K562 (cell line): ENCODE measurements around the gene CIB1. TPM values are rescaled to one million over a fixed set of nuclear protein-coding genes. Genes with fewer than 3 reads are reported as not detected.
A peak's percentile ranks its signal among the peaks of the same experiment; 100 is the strongest.

Experiments
- ATAC-seq: fragments of 200-7000 bp; cut with Tn5 transposase; 3 replicates; pipeline ENCODE4 v1.9.1; 2020; ENCODE audit warnings: moderate library complexity
- BruUV-seq: library from RNA; stranded (reverse); fragments of 400-500 nt; replicated peaks from 2 replicates; lab custom pipeline; 2021; lab: Mats Ljungman, UMichigan
- CTCF ChIA-PET: fragments of 300-600 bp; formaldehyde crosslinking; extraction: SDS; loops from one replicate; lab custom pipeline; 2021; ENCODE audit warnings: low intra/inter-chr PET ratio; lab: Yijun Ruan, JAX
- POLR2A ChIA-PET: fragments of 300-600, 350-650 bp; sonication (Branson Sonifier 250); formaldehyde crosslinking; extraction: SDS; loops from one replicate; lab custom pipeline; 2021; ENCODE audit warnings: antibody characterized with exemption, inconsistent platforms; lab: Yijun Ruan, JAX
- DNase-seq, 4 experiments: peaks; one replicate each; pipeline versions ENCODE4 v3.0.0 to v3.0.0-alpha.2; 2011 to 2018; ENCODE audit warnings: low spot score in 3 of 4, mixed read lengths in 3 of 4; ENCODE audit errors: extremely low read depth in 1 of 4
- FAIRE-seq: peaks from 2 replicates; lab custom pipeline; 2011; peaks lifted over from hg19 to GRCh38; lab: Jason Lieb, UNC
- H2AFZ ChIP-seq: 2 replicates; pipeline ENCODE4 v1.6.0; 2011; ENCODE audit warnings: low read depth, low read length, control low read depth, inconsistent platforms
- H3K27ac ChIP-seq: fragments of 200-600 bp; 3 replicates; pipeline ENCODE4 v1.8.0; 2011; ENCODE audit warnings: low read depth, mild to moderate bottlenecking, control low read depth, inconsistent platforms, low read length, moderate library complexity, mixed read lengths; ENCODE audit errors: extremely low read depth
- H3K27me3 ChIP-seq, 2 experiments: fragments of 300-600 bp in 1 of 2; 2 replicates in 1 of 2; 3 replicates in 1 of 2; pipeline versions ENCODE4 v1.6.0 to v1.8.0; 2011; ENCODE audit warnings: inconsistent platforms in 2 of 2, low read length in 2 of 2, mild to moderate bottlenecking in 1 of 2, mixed read lengths in 1 of 2, moderate library complexity in 1 of 2; ENCODE audit not compliant: control insufficient read depth in 2 of 2, insufficient read depth in 2 of 2
- H3K36me3 ChIP-seq: fragments of 300-600 bp; 3 replicates; pipeline ENCODE4 v1.8.0; 2011; ENCODE audit warnings: mild to moderate bottlenecking, low read length, inconsistent platforms; ENCODE audit not compliant: control insufficient read depth, insufficient read depth
- H3K4me1 ChIP-seq, 2 experiments: fragments of 200-600 bp in 1 of 2; replicated peaks in 1 of 2; 2 replicates in 1 of 2; 3 replicates in 1 of 2; pipeline versions ENCODE4 v1.5.1 to v1.8.0; 2011; ENCODE audit warnings: inconsistent platforms in 2 of 2, low read length in 2 of 2, mild to moderate bottlenecking in 1 of 2, mixed read lengths in 1 of 2, moderate library complexity in 1 of 2; ENCODE audit not compliant: control insufficient read depth in 2 of 2, insufficient read depth in 2 of 2
- H3K4me2 ChIP-seq: 2 replicates; pipeline ENCODE4 v1.6.1; 2011; ENCODE audit warnings: low read length, control low read depth, inconsistent platforms, mixed read lengths; ENCODE audit not compliant: insufficient read depth
- H3K4me3 ChIP-seq: fragments of 200-600 bp; sonication (generic), shearing (Covaris generic); 2 replicates; pipeline ENCODE4 v1.5.1; 2016; ENCODE audit warnings: control low read depth, inconsistent platforms
- H3K79me2 ChIP-seq: fragments of 200-600 bp; 3 replicates; pipeline ENCODE4 v1.8.0; 2011; ENCODE audit warnings: low read length, inconsistent platforms; ENCODE audit not compliant: control insufficient read depth, insufficient read depth
- H3K9ac ChIP-seq, 2 experiments: 2 replicates each; pipeline versions ENCODE4 v1.6.0 to v1.6.1; 2011; ENCODE audit warnings: low read depth in 2 of 2, low read length in 2 of 2, control low read depth in 1 of 2, inconsistent platforms in 1 of 2, mild to moderate bottlenecking in 1 of 2, mixed read lengths in 1 of 2; ENCODE audit not compliant: insufficient read depth in 1 of 2
- H3K9me1 ChIP-seq: one replicate; pipeline ENCODE4 v1.6.0; 2011; ENCODE audit warnings: inconsistent platforms, mild to moderate bottlenecking, low read length, moderate library complexity; ENCODE audit not compliant: control insufficient read depth, insufficient read depth
- H3K9me3 ChIP-seq: replicated peaks from 2 replicates; pipeline ENCODE4 v1.5.1; 2011; ENCODE audit warnings: low read depth, low read length, inconsistent platforms; ENCODE audit not compliant: control insufficient read depth, insufficient read depth
- H4K20me1 ChIP-seq: replicated peaks from 2 replicates; pipeline ENCODE4 v1.6.1; 2011; ENCODE audit warnings: low read length, inconsistent platforms, mixed read lengths; ENCODE audit not compliant: control insufficient read depth, insufficient read depth
- POLR2G ChIP-seq: fragments of 200-400 bp; formaldehyde crosslinking; IDR thresholded peaks from 2 replicates; pipeline ENCODE4 v1.6.1; 2017; ENCODE audit warnings: low read depth, mild to moderate bottlenecking, antibody characterized with exemption, low read length, moderate library complexity
- RUNX1 ChIP-seq: sonication (generic); IDR thresholded peaks from 2 replicates; pipeline ENCODE4 v1.6.1; 2016; ENCODE audit warnings: antibody characterized with exemption, low read depth
- SIX5 ChIP-seq, 2 experiments: IDR thresholded peaks; 2 replicates each; pipeline ENCODE4 v1.6.1; 2011; ENCODE audit warnings: low read length in 2 of 2, borderline replicate concordance in 1 of 2, low read depth in 1 of 2, mild to moderate bottlenecking in 1 of 2, moderate library complexity in 1 of 2; ENCODE audit not compliant: insufficient read depth in 1 of 2
- TSC22D4 ChIP-seq: fragments of 450-650 bp; IDR thresholded peaks from 2 replicates; pipeline ENCODE4 v1.6.1; 2016; ENCODE audit warnings: missing genetic modification characterization, missing biosample characterization, control low read depth
- ZNF239 ChIP-seq: fragments of 250-450 bp; sonication (Bioruptor Pico); IDR thresholded peaks from 2 replicates; pipeline ENCODE4 v1.4.0; 2020; ENCODE audit warnings: mild to moderate bottlenecking
- ZNF274 ChIP-seq: IDR thresholded peaks from 2 replicates; pipeline ENCODE4 v1.6.1; 2011; ENCODE audit warnings: low read depth, mild to moderate bottlenecking, low read length, moderate library complexity, borderline replicate concordance
- ZSCAN32 ChIP-seq: fragments of 450-650 bp; formaldehyde crosslinking; IDR thresholded peaks from 2 replicates; pipeline ENCODE4 v1.4.0; 2020; ENCODE audit warnings: mild to moderate bottlenecking, moderate library complexity
- WGBS: fragments of 100-300 bp; shearing (Covaris generic); methylation state at CpG from one replicate; pipeline ENCODE4 v1.1.6; 2016; ENCODE audit warnings: low coverage, mixed read lengths; ENCODE audit not compliant: insufficient coverage; ENCODE audit errors: missing lambda C conversion rate; 5-methylcytosine and 5-hydroxymethylcytosine counted together
- in situ Hi-C: fragments of 300-500 bp; cut with MboI; formaldehyde crosslinking; loops from 4 replicates; pipeline ENCODE4 v1.15.0; 2018; ENCODE audit warnings: inconsistent platforms, mixed read lengths
- intact Hi-C: fragments of 100-400 bp; cut with micrococcal nuclease; formaldehyde crosslinking; loops from 2 replicates; pipeline ENCODE4 v1.14.2; 2022
- polyA plus RNA-seq, 8 experiments: library from polyadenylated mRNA; depleted of rRNA in 4 of 8; stranded (reverse) in 5 of 8; unstranded in 3 of 8; fragments of >200 nt; fragmentation: Nextera tagmentation in 2 of 8; fragmentation: Illumina TruSeq in 1 of 8; extraction: Ambion mirVana in 2 of 8; extraction: Trizol in 1 of 8; gene quantifications; 2 replicates each; pipeline versions ENCODE4 v1.2.1 to v1.2.3, GENCODE V29; 2011 to 2014; ENCODE audit warnings: inconsistent platforms in 1 of 8, missing spikeins in 1 of 8
- total RNA-seq, 7 experiments: library from RNA; depleted of rRNA in 6 of 7; stranded (reverse); fragments of >200 nt in 6 of 7; fragmentation: Illumina TruSeq in 2 of 7; extraction: Trizol in 2 of 7; gene quantifications; 2 replicates each; pipeline versions ENCODE4 v1.2.1 to v1.2.3, GENCODE V29; 2011 to 2021; ENCODE audit warnings: low replicate concordance in 1 of 7
- TF ChIP-seq, protein P1 (sequence below): fragments of 250-450 bp; sonication (Bioruptor Pico); IDR thresholded peaks from 2 replicates; pipeline ENCODE4 v1.4.0; 2020; ENCODE audit warnings: borderline replicate concordance

Gene CIB1
- total and polyA plus RNA-seq, 9 of the 15 experiments (the other 6 are each of a cell fraction or from before 2014, with no cell fraction given) = 14.9 to 136 (median 64.5) TPM

DNA sequence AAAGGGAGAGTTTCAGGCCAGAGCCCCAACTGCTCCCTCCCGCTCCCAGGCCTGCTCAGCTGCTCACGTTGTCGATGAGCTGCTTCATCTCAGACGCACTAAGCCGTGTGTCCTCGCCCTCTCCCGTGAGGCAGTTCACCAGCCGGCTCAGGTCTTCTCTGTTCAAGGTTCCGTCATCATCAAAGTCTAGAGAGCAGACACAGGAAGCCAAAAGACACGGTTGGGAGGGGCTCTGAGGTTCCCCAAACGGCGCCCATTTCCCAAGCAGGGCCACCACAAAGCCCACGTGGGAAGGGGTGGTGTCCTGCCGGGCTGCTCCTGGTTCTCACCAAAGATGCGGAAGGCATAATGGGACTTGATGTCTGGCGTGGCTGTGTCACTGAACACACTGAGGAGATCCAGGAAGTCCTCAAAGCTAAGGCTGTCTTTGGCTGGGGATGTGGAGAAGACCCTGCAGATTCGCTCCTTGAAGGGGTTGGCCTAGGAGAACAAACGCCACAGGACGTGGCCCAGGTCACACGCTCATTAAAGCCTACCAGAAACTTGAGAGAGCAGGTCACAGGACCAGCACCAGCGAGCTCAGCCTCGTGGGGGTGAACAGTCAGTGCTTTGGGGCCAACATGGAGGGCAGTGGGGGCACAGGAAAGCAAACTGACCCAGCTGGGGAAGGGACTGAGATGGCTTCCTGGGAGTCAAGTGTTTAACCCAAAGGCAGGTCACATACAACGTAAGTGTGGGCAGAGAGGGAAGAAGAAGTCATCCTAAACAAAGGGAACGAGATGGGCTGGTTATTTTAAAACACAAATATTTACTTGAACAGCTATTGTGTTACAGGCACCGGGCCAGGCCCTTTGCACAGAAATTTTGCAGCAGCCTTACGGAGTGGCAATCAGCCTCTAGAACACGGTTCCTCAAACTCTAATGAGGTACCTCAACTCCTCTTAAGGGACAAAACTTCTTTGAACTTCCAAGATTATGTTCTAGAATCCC, 2.4 kb downstream of the CIB1 start (continued):
- TF ChIP-seq, protein P1, sequence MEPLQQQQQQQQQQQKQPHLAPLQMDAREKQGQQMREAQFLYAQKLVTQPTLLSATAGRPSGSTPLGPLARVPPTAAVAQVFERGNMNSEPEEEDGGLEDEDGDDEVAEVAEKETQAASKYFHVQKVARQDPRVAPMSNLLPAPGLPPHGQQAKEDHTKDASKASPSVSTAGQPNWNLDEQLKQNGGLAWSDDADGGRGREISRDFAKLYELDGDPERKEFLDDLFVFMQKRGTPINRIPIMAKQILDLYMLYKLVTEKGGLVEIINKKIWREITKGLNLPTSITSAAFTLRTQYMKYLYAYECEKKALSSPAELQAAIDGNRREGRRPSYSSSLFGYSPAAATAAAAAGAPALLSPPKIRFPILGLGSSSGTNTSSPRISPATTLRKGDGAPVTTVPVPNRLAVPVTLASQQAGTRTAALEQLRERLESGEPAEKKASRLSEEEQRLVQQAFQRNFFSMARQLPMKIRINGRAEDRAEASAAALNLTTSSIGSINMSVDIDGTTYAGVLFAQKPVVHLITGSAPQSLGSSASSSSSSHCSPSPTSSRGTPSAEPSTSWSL = no peak
- TF ChIP-seq ZNF274 = no peak

DNA sequence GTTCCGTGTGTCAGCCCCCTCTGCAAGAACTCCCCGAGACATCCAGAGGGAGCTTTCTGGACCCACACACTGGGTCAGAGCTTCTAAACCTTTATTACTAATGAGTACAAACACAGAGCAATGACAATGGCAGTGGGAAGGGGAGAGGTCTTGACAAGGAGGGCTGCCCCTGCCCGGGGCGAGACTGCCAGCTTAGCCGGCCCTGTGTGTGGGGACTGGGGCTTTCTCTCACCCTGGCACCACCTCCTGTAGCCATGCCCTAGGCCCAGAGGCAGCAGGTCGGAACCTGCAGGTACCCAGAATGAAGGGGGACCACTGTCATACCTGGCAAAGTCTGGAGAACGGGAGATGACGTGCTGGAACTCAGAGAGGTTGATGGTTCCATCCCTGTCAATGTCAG, 3.1 kb downstream of the CIB1 start:
- H3K4me2 ChIP-seq = no peak overlapping the region
- FAIRE-seq = no peak
- no peak overlapping the region for H3K4me3 ChIP-seq
- ATAC-seq = no peak
- WGBS = 93% methylated on average over 7 of the region's 8 CpGs
- H3K27ac ChIP-seq = no peak overlapping the region
- H3K9me1 ChIP-seq = no peaks in the 10 kb centered on the region
- 0 out of 2 replicates have a peak, but pooled peaks have one; percentile 24 for TF ChIP-seq POLR2G
- TF ChIP-seq RUNX1 = no peak
- TF ChIP-seq ZSCAN32 (CRISPR knock-in tag) = no peak
- no peak for TF ChIP-seq TSC22D4 (tag)
- no peak for TF ChIP-seq SIX5 (IDR thresholded peaks at IDR 0.05; ENCODE audit: borderline replicate concordance in 1 of 2, insufficient read depth in 1 of 2, low read depth in 1 of 2, low read length in 2 of 2)
- TF ChIP-seq ZNF239 (CRISPR knock-in tag) = no peak
- TF ChIP-seq, all 486 proteins: peak for 1
- Histone ChIP-seq H3K9ac (peak overlapping the region in 1 of 2 experiments; percentile 70; a peak in 2 of 4 replicates), H4K20me1 (0 out of 2 replicates have a peak, but pooled peaks cover 4% of the 10 kb centered on the region), H3K27me3 (no peaks in the 10 kb centered on the region), H3K9me3 (no peaks in the 10 kb centered on the region), H3K4me1 (peaks cover 7 to 43% of the 10 kb centered on the region in 2 experiments; a peak in 3 of 5 replicates), H3K79me2 (peaks cover 32% of the 10 kb centered on the region), H2AFZ (no peak overlapping the region), H3K36me3 (peaks cover 66% of the 10 kb centered on the region)
- intact Hi-C loops (loop anchor here (5.0 kb wide), 1 partner anchor 57 kb away; no protein-coding TSS in a partner anchor), in situ Hi-C loops (loop anchor here (10.0 kb wide), 1 partner anchor 446 kb away; no protein-coding TSS in a partner anchor)
- POLR2A ChIA-PET = interaction anchor here (0.8 to 1.8 kb wide), 4 partner anchors 9 to 44 kb away, joined by 3 to 6 read pairs (median 4); no protein-coding TSS in a partner anchor
- BruUV-seq = no TSS peak
- CTCF ChIA-PET = interaction anchor here (0.7 kb wide), 1 partner anchor 88 kb away, joined by 3 read pairs; no protein-coding TSS in a partner anchor
- DNase-seq = no peak
